Osteocyte (in vitro differentiated cells): ENCODE results near the gene EXOC3L4. TPM values are rescaled to one million over a fixed set of nuclear protein-coding genes. Genes with fewer than 3 reads are reported as not detected.
A peak's percentile ranks its signal among the peaks of the same experiment; 100 is the strongest.

ENCODE experiments used
- DNase-seq: peaks from one replicate; pipeline ENCODE4 v3.0.0; 2021; ENCODE audit warnings: mixed read lengths; ENCODE audit not compliant: unreplicated experiment; ENCODE audit errors: extremely low spot score
- H3K27ac Mint-ChIP-seq: one replicate; pipeline ENCODE4 v1.8.0; 2021; ENCODE audit warnings: mild to moderate bottlenecking, mixed read lengths; ENCODE audit not compliant: unreplicated experiment
- H3K27me3 Mint-ChIP-seq: one replicate; pipeline ENCODE4 v1.8.0; 2021; ENCODE audit warnings: mixed read lengths; ENCODE audit not compliant: unreplicated experiment
- H3K36me3 Mint-ChIP-seq: one replicate; pipeline ENCODE4 v1.8.0; 2021; ENCODE audit warnings: mixed read lengths; ENCODE audit not compliant: unreplicated experiment
- H3K4me1 Mint-ChIP-seq: one replicate; pipeline ENCODE4 v1.8.0; 2021; ENCODE audit warnings: mixed read lengths; ENCODE audit not compliant: unreplicated experiment
- H3K4me3 Mint-ChIP-seq: one replicate; pipeline ENCODE4 v1.8.0; 2021; ENCODE audit warnings: mild to moderate bottlenecking, moderate library complexity, mixed read lengths; ENCODE audit not compliant: unreplicated experiment
- H3K9me3 Mint-ChIP-seq: one replicate; pipeline ENCODE4 v1.8.0; 2021; ENCODE audit warnings: mixed read lengths; ENCODE audit not compliant: unreplicated experiment
- total RNA-seq: library from RNA; stranded (reverse); gene quantifications from 2 replicates; pipeline ENCODE4 v1.2.1, GENCODE V29; 2021
- TF ChIP-seq, protein P1 (sequence below): fragments of 200-600 bp; sonication (generic); IDR thresholded peaks from 2 replicates; pipeline ENCODE4 v1.5.0; 2021; ENCODE audit warnings: antibody characterized with exemption, mild to moderate bottlenecking, moderate library complexity

Gene EXOC3L4
- total RNA-seq, 1 donor from 2014 or later, result 0.86 TPM

DNA sequence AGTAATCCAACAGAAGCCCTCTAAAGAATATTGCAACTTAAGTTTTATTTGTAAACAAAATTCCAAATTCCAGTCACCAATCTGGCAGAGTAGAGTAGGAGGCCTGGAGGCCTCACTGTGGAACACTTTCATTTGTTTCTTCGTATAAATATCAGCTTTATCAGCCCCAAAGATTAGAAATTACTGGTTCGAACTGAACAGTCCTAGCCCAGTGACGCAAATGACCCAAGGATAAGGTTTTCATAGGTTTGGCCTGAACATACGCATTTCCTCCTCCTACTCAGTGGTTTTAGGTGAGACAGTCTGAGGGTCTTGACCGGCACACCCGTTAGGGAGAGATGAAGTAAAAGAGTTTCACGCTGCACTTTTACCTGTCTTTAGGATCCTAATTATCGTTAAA is 38.8 kb upstream of the EXOC3L4 start:
- no peaks in the 10 kb centered on the region for H3K9me3 Mint-ChIP-seq

DNA sequence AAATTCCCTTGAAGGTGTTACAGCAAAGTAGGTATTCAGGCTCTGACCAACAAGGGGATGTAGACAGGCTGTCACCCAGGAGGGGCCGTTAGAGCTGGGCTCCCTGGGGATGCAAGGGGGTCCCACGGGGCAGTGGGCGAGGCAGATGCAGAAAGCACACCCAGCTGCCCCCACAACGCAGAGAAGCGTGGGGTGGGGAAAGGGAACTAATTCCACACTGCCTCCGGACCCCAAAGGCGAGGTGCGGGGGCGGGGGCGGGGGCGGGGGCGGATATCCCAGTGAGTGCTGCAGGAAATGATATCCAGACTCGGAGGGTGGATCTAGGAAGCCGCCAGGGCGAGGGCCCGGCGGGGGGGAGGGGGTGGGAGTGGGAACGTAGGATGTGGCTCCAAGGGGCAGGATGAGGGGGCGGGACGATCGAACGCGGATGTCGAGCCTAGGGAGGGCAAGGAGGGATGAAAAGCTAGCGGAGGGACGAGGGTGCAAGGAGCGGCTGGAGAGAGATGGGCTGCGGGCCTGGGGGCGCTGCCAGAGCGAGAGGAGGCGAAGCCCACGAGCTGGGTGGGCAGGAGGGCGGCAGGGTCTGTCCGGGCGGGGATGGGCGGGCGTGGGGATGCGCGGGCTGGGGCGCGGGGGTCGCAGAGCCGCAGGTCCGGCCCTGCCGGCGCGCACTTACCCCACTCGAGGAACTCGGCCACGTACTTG is 38.0 kb upstream of the EXOC3L4 start:
- Mint-ChIP-seq H3K4me3 (peak overlapping the region; percentile 88), H3K27ac (peak overlapping the region; percentile 82), H3K36me3 (peaks cover 3% of the 10 kb centered on the region), H3K9me3 (no peaks in the 10 kb centered on the region), H3K4me1 (peaks cover 35% of the 10 kb centered on the region), H3K27me3 (no peaks in the 10 kb centered on the region)
- DNase-seq, result no peak
- TF ChIP-seq, protein P1, sequence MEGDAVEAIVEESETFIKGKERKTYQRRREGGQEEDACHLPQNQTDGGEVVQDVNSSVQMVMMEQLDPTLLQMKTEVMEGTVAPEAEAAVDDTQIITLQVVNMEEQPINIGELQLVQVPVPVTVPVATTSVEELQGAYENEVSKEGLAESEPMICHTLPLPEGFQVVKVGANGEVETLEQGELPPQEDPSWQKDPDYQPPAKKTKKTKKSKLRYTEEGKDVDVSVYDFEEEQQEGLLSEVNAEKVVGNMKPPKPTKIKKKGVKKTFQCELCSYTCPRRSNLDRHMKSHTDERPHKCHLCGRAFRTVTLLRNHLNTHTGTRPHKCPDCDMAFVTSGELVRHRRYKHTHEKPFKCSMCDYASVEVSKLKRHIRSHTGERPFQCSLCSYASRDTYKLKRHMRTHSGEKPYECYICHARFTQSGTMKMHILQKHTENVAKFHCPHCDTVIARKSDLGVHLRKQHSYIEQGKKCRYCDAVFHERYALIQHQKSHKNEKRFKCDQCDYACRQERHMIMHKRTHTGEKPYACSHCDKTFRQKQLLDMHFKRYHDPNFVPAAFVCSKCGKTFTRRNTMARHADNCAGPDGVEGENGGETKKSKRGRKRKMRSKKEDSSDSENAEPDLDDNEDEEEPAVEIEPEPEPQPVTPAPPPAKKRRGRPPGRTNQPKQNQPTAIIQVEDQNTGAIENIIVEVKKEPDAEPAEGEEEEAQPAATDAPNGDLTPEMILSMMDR, result no peak

More for the DNA sequence above, 38.8 kb upstream of the EXOC3L4 start:
- Mint-ChIP-seq H3K4me3 (peak overlapping the region; percentile 88), H3K4me1 (peaks cover 37% of the 10 kb centered on the region), H3K27ac (peak overlapping the region; percentile 75), H3K36me3 (peaks cover 3% of the 10 kb centered on the region), H3K27me3 (no peaks in the 10 kb centered on the region)
- no peak for DNase-seq
- TF ChIP-seq, protein P1, result no peak

DNA sequence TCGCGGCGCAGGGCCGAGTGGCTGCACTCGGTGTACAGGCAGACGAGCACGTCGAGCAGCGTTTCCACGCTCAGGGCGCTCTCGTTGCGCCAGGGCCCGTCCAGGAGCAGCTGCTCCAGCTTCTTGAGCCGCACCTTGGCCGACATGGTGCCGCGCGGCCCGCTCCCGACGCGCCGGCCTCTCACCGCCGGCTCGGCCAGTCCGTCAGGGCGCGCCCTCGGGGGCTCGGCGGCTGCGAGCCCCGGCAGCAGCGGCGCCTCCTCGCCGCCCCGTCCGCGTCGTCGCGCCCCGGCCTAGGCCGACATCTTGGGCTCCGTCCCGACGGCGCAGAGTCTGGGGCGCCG is 37.5 kb upstream of the EXOC3L4 start:
- TF ChIP-seq, protein P1, result no peak
- H3K9me3 Mint-ChIP-seq, result no peaks in the 10 kb centered on the region
- H3K4me1 Mint-ChIP-seq, result peaks cover 35% of the 10 kb centered on the region
- H3K4me3 Mint-ChIP-seq, result peak overlapping the region; percentile 88
- H3K27ac Mint-ChIP-seq, result no peak overlapping the region
- DNase-seq, result no peak
- H3K27me3 Mint-ChIP-seq, result no peaks in the 10 kb centered on the region
- H3K36me3 Mint-ChIP-seq, result peaks cover 3% of the 10 kb centered on the region

DNA sequence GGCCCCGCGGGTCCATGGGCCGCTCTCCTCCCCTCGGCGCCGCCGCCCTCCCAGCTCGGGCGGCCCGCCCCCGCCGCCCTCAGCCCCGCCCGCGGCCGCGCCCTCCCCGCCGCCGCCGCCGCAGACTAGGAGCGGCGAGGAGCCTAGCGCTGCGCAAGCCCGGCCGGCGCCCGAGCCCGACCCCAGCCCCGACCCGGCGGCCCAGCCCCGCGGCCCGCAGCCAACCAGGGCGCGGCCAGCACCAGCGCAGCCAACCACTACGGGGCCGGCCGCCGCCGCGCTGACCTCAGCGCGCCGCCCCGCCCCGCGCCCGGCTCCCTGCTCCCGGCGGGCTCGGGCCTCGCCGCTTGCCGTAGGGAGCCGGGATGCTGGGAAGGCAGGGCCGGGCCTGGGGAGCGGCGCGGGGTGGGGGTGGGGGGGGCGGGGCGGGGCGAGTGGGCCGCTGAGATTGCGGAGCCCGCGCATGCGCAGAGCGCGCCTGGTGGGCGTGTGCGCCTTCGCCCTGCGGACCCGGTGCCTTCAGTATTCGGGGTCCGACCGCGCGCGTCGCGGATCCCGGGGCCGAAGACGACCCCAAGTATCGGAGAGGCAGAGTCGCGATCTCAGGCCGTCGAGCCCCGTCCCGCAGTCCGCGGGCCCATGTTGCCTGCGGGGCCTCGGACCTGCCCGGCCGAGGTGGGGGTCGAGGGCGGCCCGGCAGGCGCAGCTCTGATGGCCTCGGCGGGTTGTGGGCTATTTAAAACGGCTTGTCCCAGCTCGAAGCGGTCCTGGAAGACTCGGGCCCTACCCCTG is 37.0 kb upstream of the EXOC3L4 start, which contains the start of gene CDC42BPB:
CDC42BPB (minus strand) TSS at position 178 of the 792 bp plus-strand sequence. CDS start 376 bp downstream, outside the sequence.
- peaks cover 35% of the 10 kb centered on the region for H3K4me1 Mint-ChIP-seq

More for the DNA sequence above, 37.0 kb upstream of the EXOC3L4 start, which contains the start of gene CDC42BPB:
- peak within 1 kb of the TSS; percentile 82 for H3K27ac Mint-ChIP-seq
- no peaks in the 10 kb centered on the region for H3K27me3 Mint-ChIP-seq
- H3K4me3 Mint-ChIP-seq, result peak within 1 kb of the TSS; percentile 88
- H3K36me3 Mint-ChIP-seq, result peaks cover 3% of the 10 kb centered on the region
- DNase-seq, result peak; percentile 98
- no peaks in the 10 kb centered on the region for H3K9me3 Mint-ChIP-seq
- TF ChIP-seq, protein P1, result no peak
